Measurements from ENCODE around the gene BBS7. TPM values are rescaled to one million over a fixed set of nuclear protein-coding genes. Genes with fewer than 3 reads are reported as not detected.

The BBS7 gene
- total RNA-seq, 1 experiment from 2014 or later: 26.2 TPM

DNA sequence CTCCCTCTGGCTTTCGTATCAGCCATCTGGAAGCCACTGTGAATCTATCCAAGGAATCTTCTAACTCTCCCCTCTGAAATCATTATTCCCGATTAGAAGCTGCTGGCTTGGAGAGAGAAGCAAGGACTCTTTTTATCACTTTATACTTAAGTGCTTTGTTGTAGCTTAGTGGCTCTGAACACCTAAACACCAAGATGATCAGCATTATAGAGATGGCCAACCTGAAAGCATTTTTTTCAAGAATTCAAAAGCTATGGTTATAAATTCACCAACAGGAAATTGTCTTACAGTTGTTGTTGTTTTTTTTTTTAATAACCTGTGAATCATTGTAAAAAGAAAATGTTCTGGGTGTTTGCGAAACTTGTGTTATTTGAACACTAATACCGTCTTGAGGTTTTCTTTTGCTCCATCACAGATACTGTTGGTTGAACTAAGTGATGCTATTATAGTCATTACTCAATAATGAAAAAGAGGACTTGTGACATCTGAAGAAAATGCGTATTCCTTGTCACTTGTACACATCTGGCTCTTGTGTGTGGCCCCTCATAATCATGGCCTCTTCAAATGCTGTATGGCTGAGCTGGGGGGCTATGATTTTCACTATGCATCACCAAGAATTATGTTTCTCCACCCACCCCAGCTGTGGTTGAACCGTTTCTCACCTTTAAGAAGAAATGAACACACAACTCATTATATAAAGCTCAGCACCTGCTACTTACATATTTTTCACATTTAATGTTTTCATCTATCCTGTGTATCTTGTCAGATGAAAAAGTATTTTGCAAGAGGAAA lies 93.5 kb downstream of the BBS7 start:
- Histone ChIP-seq H4K20me1 (ENCODE audit: control insufficient read depth, insufficient read depth, insufficient read length) (no peaks in the 10 kb centered on the region), H2AFZ (ENCODE audit: low read length) (no peak overlapping the region), H2BK15ac (ENCODE audit: low read depth, low read length) (no peak overlapping the region), H3T11ph (ENCODE audit: low read length) (no peak overlapping the region), H3K56ac (ENCODE audit: insufficient read length, low read depth, low read length) (no peak overlapping the region), H2BK120ac (ENCODE audit: low read depth, low read length, poor library complexity, severe bottlenecking) (no peak overlapping the region), H3K4me2 (ENCODE audit: insufficient read depth, insufficient read length, low read length) (no peak overlapping the region), H3K23ac (ENCODE audit: insufficient read length, low read depth, low read length) (no peak overlapping the region), H2BK5ac (ENCODE audit: insufficient read length, low read length) (no peak overlapping the region), H4K91ac (ENCODE audit: insufficient read length, low read depth, low read length) (no peak overlapping the region), H3K14ac (ENCODE audit: insufficient read depth, low read length) (no peak overlapping the region), H4K8ac (replicated peaks; ENCODE audit: insufficient read length, low read depth, low read length) (no peak overlapping the region), H2AK5ac (ENCODE audit: insufficient read length, low read length) (no peak overlapping the region), H4K5ac (ENCODE audit: insufficient read length, low read depth, low read length) (no peak overlapping the region), H3K4me1 (ENCODE audit: insufficient read depth, low read length) (no peaks in the 10 kb centered on the region), H3K79me1 (ENCODE audit: insufficient read depth, low read depth, low read length, poor library complexity, severe bottlenecking) (no peaks in the 10 kb centered on the region), H3K27ac (ENCODE audit: insufficient read length, low read depth, low read length) (no peak overlapping the region), H2BK12ac (ENCODE audit: insufficient read length, low read depth, low read length) (no peak overlapping the region), H3K18ac (ENCODE audit: insufficient read length, low read depth, low read length) (no peak overlapping the region), H3K9me3 (ENCODE audit: control insufficient read depth, low read depth, low read length) (no peaks in the 10 kb centered on the region), H3K79me2 (ENCODE audit: insufficient read depth, low read length) (no peaks in the 10 kb centered on the region), H2BK20ac (ENCODE audit: low read depth, low read length, poor library complexity, severe bottlenecking) (no peak overlapping the region), H3K4ac (ENCODE audit: low read depth, low read length) (no peak overlapping the region), H3K9ac (ENCODE audit: extremely low read depth, insufficient read length, low read length) (no peak overlapping the region), H3K23me2 (ENCODE audit: insufficient read length, low read depth, low read length, poor library complexity, severe bottlenecking) (no peaks in the 10 kb centered on the region), H3K27me3 (ENCODE audit: insufficient read depth, low read length) (no peaks in the 10 kb centered on the region)
- peaks cover 15 to 17% of the 10 kb centered on the region in 2 experiments for H3K4me1 Mint-ChIP-seq
- H3K4me3 Mint-ChIP-seq: no peak overlapping the region
- WGBS (ENCODE audit: extremely low coverage, insufficient read length, low lambda C conversion rate): no CpG with 5 or more reads among the region's 6 CpGs
- no peaks in the 10 kb centered on the region for H3K9me3 Mint-ChIP-seq
- H3K27me3 Mint-ChIP-seq (ENCODE audit: low read depth): peaks cover 11% of the 10 kb centered on the region
- H3K27ac Mint-ChIP-seq: no peak overlapping the region
- DNase-seq: no peak
- TF ChIP-seq, protein P1, sequence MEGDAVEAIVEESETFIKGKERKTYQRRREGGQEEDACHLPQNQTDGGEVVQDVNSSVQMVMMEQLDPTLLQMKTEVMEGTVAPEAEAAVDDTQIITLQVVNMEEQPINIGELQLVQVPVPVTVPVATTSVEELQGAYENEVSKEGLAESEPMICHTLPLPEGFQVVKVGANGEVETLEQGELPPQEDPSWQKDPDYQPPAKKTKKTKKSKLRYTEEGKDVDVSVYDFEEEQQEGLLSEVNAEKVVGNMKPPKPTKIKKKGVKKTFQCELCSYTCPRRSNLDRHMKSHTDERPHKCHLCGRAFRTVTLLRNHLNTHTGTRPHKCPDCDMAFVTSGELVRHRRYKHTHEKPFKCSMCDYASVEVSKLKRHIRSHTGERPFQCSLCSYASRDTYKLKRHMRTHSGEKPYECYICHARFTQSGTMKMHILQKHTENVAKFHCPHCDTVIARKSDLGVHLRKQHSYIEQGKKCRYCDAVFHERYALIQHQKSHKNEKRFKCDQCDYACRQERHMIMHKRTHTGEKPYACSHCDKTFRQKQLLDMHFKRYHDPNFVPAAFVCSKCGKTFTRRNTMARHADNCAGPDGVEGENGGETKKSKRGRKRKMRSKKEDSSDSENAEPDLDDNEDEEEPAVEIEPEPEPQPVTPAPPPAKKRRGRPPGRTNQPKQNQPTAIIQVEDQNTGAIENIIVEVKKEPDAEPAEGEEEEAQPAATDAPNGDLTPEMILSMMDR (conservative IDR thresholded peaks at IDR 0.05): no peak
- H3K36me3 Mint-ChIP-seq (ENCODE audit: insufficient read depth in 1 of 3, low read depth in 3 of 3): no peaks in the 10 kb centered on the region

Other genes starting within 250 kb of the BBS7 start
- gene ANXA5, start 173.5 kb downstream of the BBS7 start, total RNA-seq (2021): 231 and 234 TPM in 2 replicates
- 1.0 and 1.2 TPM in 2 replicates for gene SMIM43, start 105.3 kb downstream of the BBS7 start, total RNA-seq (2021)
- gene EXOSC9, start 69.2 kb downstream of the BBS7 start, total RNA-seq (2021): 68.6 and 69.1 TPM in 2 replicates
- gene CCNA2, start 46.6 kb downstream of the BBS7 start, total RNA-seq (2021): 89.0 and 89.2 TPM in 2 replicates
- gene TRPC3, start 81.6 kb upstream of the BBS7 start, total RNA-seq (2021): 0.13 and 0.18 TPM in 2 replicates